Activated CD8-positive, alpha-beta T cell treated with anti-CD3 and anti-CD28 coated beads for 36 hours (primary cell): ENCODE measurements around the gene GUCY2C. TPM values are rescaled to one million over a fixed set of nuclear protein-coding genes. Genes with fewer than 3 reads are reported as not detected.
A peak's percentile ranks its signal among the peaks of the same experiment; 100 is the strongest.

ENCODE experiments used
- ATAC-seq: fragments of 200-7000 bp; cut with Tn5 transposase; one replicate; pipeline ENCODE4 v1.10.0; 2021; ENCODE audit warnings: mild to moderate bottlenecking, moderate library complexity
- CTCF ChIA-PET: fragments of 350-600 bp; sonication (Branson Sonifier 250); formaldehyde crosslinking; loops from one replicate; lab custom pipeline; 2021; ENCODE audit warnings: antibody characterized with exemption; lab: Charles Lee
- POLR2A ChIA-PET: fragments of 350-600 bp; sonication (Branson Sonifier 250); formaldehyde crosslinking; loops from one replicate; lab custom pipeline; 2021; ENCODE audit warnings: antibody characterized with exemption; lab: Charles Lee
- DNase-seq: peaks from one replicate; pipeline ENCODE4 v3.0.0-alpha.2; 2020
- H3K27ac Mint-ChIP-seq: one replicate; pipeline ENCODE4 v1.8.0; 2021; ENCODE audit warnings: mild to moderate bottlenecking, mixed read lengths
- H3K27me3 Mint-ChIP-seq: one replicate; pipeline ENCODE4 v1.8.0; 2021; ENCODE audit warnings: mixed read lengths
- H3K36me3 Mint-ChIP-seq: one replicate; pipeline ENCODE4 v1.8.0; 2021; ENCODE audit warnings: low read depth, mixed read lengths
- H3K4me1 Mint-ChIP-seq: one replicate; pipeline ENCODE4 v1.8.0; 2021; ENCODE audit warnings: low read depth, mixed read lengths
- H3K4me3 Mint-ChIP-seq: one replicate; pipeline ENCODE4 v1.8.0; 2021; ENCODE audit warnings: mild to moderate bottlenecking, moderate library complexity, mixed read lengths
- H3K9me3 Mint-ChIP-seq: one replicate; pipeline ENCODE4 v1.8.0; 2021; ENCODE audit warnings: mixed read lengths
- intact Hi-C: fragments of 100-400 bp; cut with micrococcal nuclease; formaldehyde crosslinking; loops from one replicate; pipeline ENCODE4 v1.10.0; 2022
- total RNA-seq, 2 experiments: library from RNA; stranded (reverse); gene quantifications; one replicate each; pipeline ENCODE4 v1.2.3, GENCODE V29; 2021
- TF ChIP-seq, protein P1 (sequence below): fragments of 200-600 bp; IDR thresholded peaks from one replicate; pipeline ENCODE4 v1.8.0; 2022; ENCODE audit warnings: antibody characterized with exemption, mild to moderate bottlenecking

Gene GUCY2C
- total RNA-seq, 2 experiments from 2014 or later, result not detected

DNA sequence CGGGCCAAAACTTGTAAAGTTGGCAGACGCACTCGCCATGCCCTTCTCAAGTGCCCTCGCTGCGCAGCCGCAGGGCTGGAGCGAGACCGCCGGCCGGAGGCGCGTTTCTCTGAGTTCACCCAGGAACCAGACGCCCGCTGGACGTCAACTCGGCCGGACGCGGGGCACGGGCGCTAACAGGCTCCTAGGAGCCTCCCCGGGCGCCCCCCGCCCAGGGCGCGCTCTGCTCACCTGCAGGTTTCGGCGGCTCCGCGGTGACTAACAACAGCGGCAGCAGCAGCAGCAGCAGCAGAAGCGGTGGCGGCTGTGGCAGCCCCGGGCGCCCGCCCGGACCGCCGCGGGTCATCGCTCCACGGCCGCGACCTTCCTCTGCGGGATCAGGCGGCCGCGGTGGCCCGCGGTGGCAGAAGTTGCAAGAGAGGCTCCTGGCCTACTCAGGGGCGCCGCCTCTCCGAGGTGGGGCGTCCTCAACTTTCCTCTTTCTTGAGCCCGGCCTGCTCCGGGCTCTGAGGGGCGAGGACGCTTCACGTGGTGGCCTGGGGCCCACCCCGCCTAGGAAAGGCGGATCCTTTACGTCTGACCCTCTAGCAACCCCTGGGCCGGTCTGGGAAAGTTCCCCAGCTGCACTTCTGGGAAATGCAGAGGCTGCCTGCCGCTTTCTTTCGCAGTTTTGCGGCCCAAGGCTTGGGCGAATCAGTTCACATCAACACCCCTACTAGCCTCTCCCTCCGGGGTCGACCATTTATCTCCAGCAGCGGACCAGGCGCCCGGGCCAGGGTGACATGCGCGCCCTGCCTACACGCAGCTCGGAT lies 128.8 kb downstream of the GUCY2C start, which contains the start of gene PLBD1:
PLBD1 (minus strand) TSS at position 533 of the 812 bp plus-strand sequence; CDS start at position 346, 187 bp downstream.
- no peaks in the 10 kb centered on the region for H3K9me3 Mint-ChIP-seq
- no peaks in the 10 kb centered on the region for H3K36me3 Mint-ChIP-seq
- POLR2A ChIA-PET, result interaction anchor here (1.0 kb wide), 1 partner anchor 15 kb away, joined by 3 read pairs; no protein-coding TSS in a partner anchor
- no peak within 1 kb of the TSS for H3K27ac Mint-ChIP-seq
- peaks cover 6% of the 10 kb centered on the region for H3K4me1 Mint-ChIP-seq
- intact Hi-C loops, result no loop called here
- TF ChIP-seq, protein P1, sequence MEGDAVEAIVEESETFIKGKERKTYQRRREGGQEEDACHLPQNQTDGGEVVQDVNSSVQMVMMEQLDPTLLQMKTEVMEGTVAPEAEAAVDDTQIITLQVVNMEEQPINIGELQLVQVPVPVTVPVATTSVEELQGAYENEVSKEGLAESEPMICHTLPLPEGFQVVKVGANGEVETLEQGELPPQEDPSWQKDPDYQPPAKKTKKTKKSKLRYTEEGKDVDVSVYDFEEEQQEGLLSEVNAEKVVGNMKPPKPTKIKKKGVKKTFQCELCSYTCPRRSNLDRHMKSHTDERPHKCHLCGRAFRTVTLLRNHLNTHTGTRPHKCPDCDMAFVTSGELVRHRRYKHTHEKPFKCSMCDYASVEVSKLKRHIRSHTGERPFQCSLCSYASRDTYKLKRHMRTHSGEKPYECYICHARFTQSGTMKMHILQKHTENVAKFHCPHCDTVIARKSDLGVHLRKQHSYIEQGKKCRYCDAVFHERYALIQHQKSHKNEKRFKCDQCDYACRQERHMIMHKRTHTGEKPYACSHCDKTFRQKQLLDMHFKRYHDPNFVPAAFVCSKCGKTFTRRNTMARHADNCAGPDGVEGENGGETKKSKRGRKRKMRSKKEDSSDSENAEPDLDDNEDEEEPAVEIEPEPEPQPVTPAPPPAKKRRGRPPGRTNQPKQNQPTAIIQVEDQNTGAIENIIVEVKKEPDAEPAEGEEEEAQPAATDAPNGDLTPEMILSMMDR, result no peak
- DNase-seq, result peak; percentile 36
- peak; percentile 42 for ATAC-seq
- peak within 1 kb of the TSS; percentile 31 for H3K4me3 Mint-ChIP-seq
- CTCF ChIA-PET, result no interaction called here
- H3K27me3 Mint-ChIP-seq, result peaks cover 30% of the 10 kb centered on the region

DNA sequence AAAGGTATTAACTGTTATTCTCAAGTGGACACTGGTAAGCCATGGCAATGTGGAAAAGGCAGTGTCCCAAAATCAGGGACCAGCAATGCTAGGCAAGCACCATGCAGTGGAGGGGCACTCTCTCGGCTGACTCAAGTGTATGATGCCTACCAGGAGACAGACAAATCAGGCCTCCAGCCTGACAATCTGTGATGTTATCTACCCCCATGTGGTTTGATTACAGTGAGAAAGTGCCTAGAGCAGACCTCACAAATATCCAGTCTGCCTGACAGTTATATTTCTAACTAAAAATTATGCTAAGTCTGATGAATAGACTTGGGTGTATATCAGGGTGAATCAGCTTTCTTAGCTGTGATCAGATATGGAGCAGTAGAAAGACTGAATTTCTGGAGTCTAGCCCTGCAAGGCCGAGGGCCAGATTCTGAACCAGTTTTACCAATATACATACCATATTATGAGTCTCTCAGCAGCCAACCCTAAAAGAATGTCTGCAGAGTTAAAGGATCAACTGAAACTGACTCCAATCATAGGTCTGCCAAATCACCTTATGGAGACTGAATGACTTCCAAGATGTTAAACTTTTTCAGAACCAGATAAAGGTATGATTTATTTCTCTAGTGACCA lies 132.0 kb downstream of the GUCY2C start:
- peaks cover 25% of the 10 kb centered on the region for H3K27me3 Mint-ChIP-seq
- H3K36me3 Mint-ChIP-seq, result no peaks in the 10 kb centered on the region
- H3K4me1 Mint-ChIP-seq, result peaks cover 19% of the 10 kb centered on the region
- intact Hi-C loops, result no loop called here
- H3K4me3 Mint-ChIP-seq, result no peak overlapping the region
- H3K9me3 Mint-ChIP-seq, result no peaks in the 10 kb centered on the region
- no peak overlapping the region for H3K27ac Mint-ChIP-seq
- ATAC-seq (no peak), DNase-seq (no peak)
- ChIA-PET CTCF (no interaction called here), POLR2A (no interaction called here)
- TF ChIP-seq, protein P1, result no peak

DNA sequence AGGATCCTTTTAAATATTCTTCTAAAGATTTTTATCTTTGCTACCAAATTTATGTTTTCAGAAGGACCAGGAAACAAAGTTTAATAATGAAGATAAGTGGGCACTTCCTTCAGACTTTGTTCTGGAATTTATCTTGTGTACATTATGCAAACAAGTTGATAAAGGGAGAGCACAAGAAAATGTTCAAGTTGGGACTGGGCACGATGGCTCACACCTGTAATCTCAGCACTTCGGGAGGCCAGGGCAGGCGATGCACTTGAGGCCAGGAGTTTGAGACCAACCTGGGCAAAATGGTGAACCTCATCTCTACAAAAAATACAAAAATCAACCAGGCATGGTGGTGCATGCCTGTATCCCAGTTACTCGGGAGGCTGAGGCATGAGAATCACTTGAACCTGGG lies 133.4 kb downstream of the GUCY2C start:
- Mint-ChIP-seq H3K4me3 (no peak overlapping the region), H3K36me3 (no peaks in the 10 kb centered on the region), H3K9me3 (no peaks in the 10 kb centered on the region), H3K4me1 (peaks cover 22% of the 10 kb centered on the region), H3K27ac (no peak overlapping the region), H3K27me3 (peaks cover 18% of the 10 kb centered on the region)
- ChIA-PET CTCF (no interaction called here), POLR2A (no interaction called here)
- DNase-seq, result no peak
- TF ChIP-seq, protein P1, result no peak
- intact Hi-C loops, result no loop called here
- no peak for ATAC-seq

Other genes with a start within 250 kb of the GUCY2C start
- gene PLBD1, start 128.7 kb downstream of the GUCY2C start, total RNA-seq, result under 1 TPM in 1 of 2 experiments, not detected in 1; 0.14 TPM
- gene WBP11, start 106.9 kb upstream of the GUCY2C start, total RNA-seq, result 100 to 1,000 TPM; 123 to 130 TPM
- gene C12orf60, start 107.1 kb upstream of the GUCY2C start, total RNA-seq, result 1 to 10 TPM; 3.3 to 4.2 TPM
- gene SMCO3, start 117.6 kb upstream of the GUCY2C start, total RNA-seq, result not detected
- gene ART4, start 146.9 kb upstream of the GUCY2C start, total RNA-seq, result not detected
- not detected for gene MGP, start 189.3 kb upstream of the GUCY2C start, total RNA-seq
- gene ERP27, start 241.9 kb upstream of the GUCY2C start, total RNA-seq, result 1 to 10 TPM; 2.3 to 3.4 TPM